Suppressor macrophage treated with lipopolysaccharide for 4 hours (primary cell): ENCODE results near the gene MAGEH1.
"Not testable (repeated sequence)": the region's sequence is repeated elsewhere in the genome, so short reads cannot be mapped to it uniquely, and the experiment has no call there.

Experiments
- DNase-seq: peaks from one replicate; pipeline ENCODE4 v3.0.0-alpha.2; 2020

Gene MAGEH1, protein sequence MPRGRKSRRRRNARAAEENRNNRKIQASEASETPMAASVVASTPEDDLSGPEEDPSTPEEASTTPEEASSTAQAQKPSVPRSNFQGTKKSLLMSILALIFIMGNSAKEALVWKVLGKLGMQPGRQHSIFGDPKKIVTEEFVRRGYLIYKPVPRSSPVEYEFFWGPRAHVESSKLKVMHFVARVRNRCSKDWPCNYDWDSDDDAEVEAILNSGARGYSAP

DNA sequence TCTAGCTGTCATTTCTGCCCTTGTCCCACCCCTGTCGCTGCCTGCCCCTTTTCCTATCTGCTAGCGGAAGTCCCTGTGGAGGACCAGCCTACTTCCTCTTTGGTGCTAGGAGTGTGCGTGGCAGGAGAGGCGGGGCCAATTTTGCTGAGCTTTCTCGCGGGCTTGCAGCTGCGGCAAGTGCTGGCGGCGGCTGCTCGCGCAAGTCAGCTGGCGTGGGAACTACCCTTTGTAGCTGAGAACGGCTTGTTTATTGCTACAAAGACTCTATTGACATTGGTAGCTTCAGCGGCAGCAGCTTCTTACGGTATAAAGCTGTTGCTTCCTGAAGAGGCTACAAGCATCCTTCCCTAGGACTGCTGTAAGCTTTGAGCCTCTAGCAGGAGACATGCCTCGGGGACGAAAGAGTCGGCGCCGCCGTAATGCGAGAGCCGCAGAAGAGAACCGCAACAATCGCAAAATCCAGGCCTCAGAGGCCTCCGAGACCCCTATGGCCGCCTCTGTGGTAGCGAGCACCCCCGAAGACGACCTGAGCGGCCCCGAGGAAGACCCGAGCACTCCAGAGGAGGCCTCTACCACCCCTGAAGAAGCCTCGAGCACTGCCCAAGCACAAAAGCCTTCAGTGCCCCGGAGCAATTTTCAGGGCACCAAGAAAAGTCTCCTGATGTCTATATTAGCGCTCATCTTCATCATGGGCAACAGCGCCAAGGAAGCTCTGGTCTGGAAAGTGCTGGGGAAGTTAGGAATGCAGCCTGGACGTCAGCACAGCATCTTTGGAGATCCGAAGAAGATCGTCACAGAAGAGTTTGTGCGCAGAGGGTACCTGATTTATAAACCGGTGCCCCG, at the start of gene MAGEH1:
Gene MAGEH1, plus strand, starts transcription at position 138 of the 843 bp plus-strand sequence. Its CDS starts 248 bp downstream, at position 386.
- DNase-seq, result peak; percentile 70

DNA sequence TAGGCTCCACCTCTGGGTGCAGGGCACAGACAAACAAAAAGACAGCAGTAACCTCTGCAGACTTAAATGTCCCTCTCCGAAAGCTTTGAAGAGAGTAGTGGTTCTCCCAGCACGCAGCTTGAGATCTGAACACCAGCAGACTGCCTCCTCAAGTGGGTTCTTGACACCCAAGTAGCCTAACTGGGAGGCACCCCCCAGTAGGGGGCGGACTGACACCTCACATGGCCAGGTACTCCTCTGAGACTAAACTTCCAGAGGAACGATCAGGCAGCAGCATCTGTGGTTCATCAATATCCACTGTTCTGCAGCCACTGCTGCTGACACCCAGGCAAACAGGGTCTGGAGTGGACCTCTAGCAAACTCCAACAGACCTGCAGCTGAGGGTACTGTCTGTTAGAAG, 24.8 kb upstream of the MAGEH1 start:
- not testable (repeated sequence) for DNase-seq

- not testable (repeated sequence) for DNase-seq
Measured at GRCh38 chrX:55443468-55443867, 8.5 kb upstream of the MAGEH1 start.

- DNase-seq, result no peak
Measured at GRCh38 chrX:55450259-55450658, 1.7 kb upstream of the MAGEH1 start.

DNA sequence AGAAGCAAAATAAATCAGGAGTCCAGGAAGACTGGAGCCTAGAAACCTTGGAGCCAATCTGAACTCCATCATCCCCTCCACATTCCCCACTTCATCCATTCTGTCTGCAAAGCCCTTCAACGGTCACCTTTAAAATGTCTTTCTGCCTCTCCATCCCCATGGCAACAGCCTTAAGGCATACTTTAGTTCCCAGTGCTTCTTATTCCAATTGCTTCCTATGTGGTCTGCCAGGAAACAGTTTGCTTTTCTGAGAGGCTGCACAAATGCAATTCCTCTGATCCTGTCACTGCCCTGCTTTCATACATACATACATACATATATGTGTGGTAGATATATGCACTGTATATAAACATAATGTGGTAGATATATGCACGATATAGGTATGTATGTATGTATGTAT, 786 bp upstream of the MAGEH1 start:
- DNase-seq, result no peak

DNA sequence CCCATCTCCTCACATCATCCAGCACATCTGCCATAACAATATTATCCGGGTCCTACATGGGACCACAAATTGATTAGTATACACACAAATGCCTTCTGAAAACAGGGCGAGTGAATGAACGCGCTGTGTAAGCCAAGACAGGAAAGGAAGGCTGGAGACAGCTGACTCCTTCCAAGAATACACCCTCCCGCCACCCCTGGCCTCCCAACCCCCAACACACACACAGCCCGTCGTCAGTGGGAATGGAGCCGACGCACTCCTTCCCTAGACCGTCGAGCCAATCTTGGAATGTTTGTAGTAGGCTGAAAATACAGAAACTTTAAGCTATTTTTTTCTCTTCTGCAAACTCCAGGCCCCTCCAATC, 319 bp upstream of the MAGEH1 start:
- peak; percentile 0 for DNase-seq

DNA sequence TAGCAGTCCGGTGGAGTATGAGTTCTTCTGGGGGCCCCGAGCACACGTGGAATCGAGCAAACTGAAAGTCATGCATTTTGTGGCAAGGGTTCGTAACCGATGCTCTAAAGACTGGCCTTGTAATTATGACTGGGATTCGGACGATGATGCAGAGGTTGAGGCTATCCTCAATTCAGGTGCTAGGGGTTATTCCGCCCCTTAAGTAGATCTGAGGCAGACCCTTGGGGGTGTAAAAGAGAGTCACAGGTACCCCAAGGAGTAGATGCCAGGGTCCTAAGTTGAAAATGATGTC, 852 bp downstream of the MAGEH1 start:
- no peak for DNase-seq

GRCh38 chrX:55455708-55456107, 3.8 kb downstream of the MAGEH1 start:
- DNase-seq, result not testable (repeated sequence)

- not testable (repeated sequence) for DNase-seq
Measured at GRCh38 chrX:55459426-55459825, 7.5 kb downstream of the MAGEH1 start.

GRCh38 chrX:55459926-55460325, 8.0 kb downstream of the MAGEH1 start:
- DNase-seq, result not testable (repeated sequence)

DNA sequence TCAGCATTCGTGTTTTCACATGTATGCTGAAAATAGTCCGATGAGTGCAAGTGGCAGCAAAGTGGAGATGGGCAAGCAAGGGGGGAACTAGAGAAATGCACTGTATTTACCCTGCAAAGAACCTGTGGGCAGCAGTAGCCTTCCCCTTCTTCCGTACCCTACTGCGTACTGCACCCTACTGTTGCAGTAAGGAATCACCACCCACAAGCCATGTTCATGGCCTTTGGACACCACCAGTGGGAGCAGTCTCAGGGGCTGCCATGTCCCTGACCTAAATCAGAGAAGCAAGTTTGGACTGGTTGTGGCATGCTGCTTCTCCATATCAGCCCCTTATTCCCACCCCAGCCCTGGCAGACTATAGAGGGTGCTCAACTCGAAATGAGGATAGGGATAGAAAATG, 12.1 kb downstream of the MAGEH1 start:
- not testable (repeated sequence) for DNase-seq

- DNase-seq, result not testable (repeated sequence)
Measured at GRCh38 chrX:55465108-55465507, 13.2 kb downstream of the MAGEH1 start.

DNA sequence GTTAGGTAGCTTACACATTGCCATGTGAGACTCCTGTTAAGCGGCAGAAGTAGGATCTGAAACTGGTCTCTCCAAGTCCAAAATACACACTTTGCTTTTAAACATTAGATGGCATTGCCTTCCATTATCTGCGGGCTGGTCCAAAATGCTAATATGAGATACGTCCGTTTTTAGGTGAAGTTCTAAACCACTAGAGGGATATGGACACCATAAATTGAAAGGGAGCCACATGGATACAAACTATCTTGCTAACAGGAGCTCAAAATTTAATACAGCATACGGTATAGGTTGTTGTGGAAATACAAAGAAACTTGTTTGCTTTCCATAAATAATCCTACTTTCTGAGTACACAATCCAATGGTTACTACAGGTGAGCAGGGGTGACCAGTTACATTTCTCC, 13.9 kb downstream of the MAGEH1 start:
- not testable (repeated sequence) for DNase-seq

DNA sequence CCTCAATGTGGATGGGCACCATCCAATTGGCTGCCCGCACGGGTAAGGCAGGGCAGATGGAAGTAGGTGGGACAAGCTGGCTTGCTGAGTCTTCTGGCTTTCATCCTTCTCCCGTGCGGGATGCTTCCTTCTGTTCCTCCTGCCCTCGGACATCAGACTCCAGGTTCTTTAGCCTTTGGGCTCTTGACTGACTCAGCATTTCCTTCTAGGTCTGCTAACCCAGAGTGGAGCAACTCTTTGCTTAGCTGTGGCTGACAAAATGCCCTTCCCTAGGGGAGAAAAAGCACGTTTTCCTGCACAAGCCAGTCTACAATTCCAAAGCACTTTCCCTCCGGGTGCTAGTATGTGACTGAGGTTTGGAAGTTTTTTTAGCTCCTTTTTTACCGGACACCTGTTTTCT, 28.0 kb downstream of the MAGEH1 start:
- not testable (repeated sequence) for DNase-seq

DNA sequence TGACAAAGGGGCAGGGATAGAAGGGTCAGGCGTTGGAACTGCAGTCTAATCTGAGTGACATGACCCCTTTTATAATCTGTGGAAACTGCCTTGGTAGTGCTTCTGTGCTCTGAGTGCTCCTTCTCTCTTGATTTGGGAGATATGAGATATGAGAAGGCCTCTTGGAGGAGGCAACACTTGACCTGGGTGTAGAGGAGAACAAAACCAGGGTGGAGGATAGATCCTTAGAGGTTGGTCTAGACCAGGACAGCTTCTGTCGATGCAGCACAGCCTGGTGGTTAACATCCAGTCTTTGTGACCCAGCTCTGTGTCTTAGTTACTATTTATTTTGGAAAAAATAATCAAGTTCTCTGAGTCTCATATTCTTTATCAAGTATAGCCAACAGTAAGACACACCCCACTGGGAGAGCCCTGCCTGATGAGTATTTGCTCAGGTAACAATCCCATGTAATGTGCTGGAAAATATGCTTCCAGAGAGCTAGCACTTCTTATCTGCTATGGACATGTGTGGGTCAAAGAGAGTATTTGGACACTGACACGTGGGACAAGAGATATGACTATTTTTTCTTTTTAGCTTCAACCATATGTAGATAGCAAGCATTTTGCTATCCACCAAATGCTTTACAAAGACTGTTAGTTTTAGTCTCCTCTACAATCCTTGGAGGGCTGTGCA, 28.6 kb downstream of the MAGEH1 start:
- DNase-seq, result no peak

DNA sequence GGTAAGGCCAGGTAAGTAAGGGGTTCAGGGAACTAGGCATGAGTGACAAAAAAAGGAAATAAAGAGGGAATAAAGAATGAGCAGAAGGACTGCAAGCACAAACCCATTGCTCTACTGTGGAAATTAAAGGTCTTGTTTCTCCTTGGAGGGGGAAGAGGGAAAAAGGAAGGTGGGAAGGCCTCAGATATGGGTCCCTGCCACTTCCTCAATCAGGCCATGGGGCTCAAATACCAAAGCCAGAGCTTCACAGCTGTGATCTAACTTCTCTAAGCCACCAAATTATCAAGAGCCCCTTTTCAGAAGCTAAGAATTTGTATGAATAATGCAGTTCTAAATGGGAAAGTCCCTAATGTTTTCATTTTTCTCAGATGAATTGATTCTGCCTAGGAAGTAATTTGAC, 33.0 kb downstream of the MAGEH1 start:
- DNase-seq, result no peak

GRCh38 chrX:55486736-55487135, 34.8 kb downstream of the MAGEH1 start:
- DNase-seq, result no peak

GRCh38 chrX:55487143-55487542, 35.2 kb downstream of the MAGEH1 start:
- no peak for DNase-seq

- no peak for DNase-seq
Measured at GRCh38 chrX:55488006-55488592, 36.2 kb downstream of the MAGEH1 start.

GRCh38 chrX:55488593-55489313, 36.8 kb downstream of the MAGEH1 start:
- DNase-seq, result no peak

DNA sequence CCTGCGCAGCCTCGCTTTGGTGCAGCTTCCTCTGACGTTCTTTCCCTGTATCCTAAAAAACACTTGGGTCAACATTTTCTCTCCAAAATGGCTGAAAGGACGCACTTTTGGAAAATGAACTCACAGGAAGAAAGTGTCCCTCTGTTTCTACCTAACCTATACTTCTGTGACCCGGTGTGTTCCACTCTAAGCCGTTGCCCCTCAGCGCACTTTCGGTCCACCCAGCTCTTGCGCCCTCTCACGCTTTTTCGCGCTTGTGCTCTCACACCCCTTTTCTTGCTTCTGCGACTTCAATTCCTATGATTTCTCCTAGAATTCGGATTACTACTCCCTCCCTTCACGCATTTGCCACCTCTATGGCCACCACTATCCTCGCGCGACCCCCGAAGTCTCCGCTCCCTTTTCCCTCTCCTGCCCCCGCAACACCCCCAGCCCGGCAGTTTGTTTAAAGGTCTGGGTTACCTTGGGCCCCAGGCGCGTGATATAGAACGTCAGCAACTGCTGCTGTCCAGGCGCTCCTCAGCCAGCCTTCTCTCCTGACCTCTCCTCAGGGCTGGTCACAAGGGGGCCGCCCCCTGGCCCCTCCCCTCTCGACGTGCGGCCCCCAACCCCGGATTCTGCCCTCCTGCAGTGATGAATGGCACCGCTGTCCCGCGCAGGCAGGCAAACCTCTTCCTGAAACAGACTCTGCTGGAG, 37.5 kb downstream of the MAGEH1 start, which contains the start of gene USP51:
Gene USP51, minus strand, starts transcription at position 535 of the 696 bp plus-strand sequence. CDS start 909 bp downstream, outside the sequence.
- DNase-seq, result peak; percentile 50

GRCh38 chrX:55490121-55490520, 38.2 kb downstream of the MAGEH1 start:
- no peak for DNase-seq
